GM18519 (cell line): ENCODE measurements around the gene NSD2.

Experiments
- ATAC-seq: cut with Tn5 transposase; IDR thresholded peaks from one replicate; pipeline ENCODE4 v1.9.1; 2021; ENCODE audit warnings: mild to moderate bottlenecking, moderate library complexity; ENCODE audit not compliant: unreplicated experiment, low FRiP score

NSD2 gene

GRCh38 chr4:1964971-1965370, 93.8 kb downstream of the NSD2 start:
- no peak for ATAC-seq

- no peak for ATAC-seq
Measured at GRCh38 chr4:1967512-1968149, 96.4 kb downstream of the NSD2 start.

GRCh38 chr4:1968686-1969295, 97.6 kb downstream of the NSD2 start:
- ATAC-seq: no peak

- no peak for ATAC-seq
Measured at GRCh38 chr4:1969928-1970723, 98.9 kb downstream of the NSD2 start.

GRCh38 chr4:1970926-1971325, 99.7 kb downstream of the NSD2 start:
- no peak for ATAC-seq

GRCh38 chr4:1971456-1972200, 100.4 kb downstream of the NSD2 start:
- ATAC-seq: no peak

GRCh38 chr4:1972414-1972813, 101.2 kb downstream of the NSD2 start:
- no peak for ATAC-seq

GRCh38 chr4:1973218-1973617, 102.0 kb downstream of the NSD2 start:
- no peak for ATAC-seq

GRCh38 chr4:1973661-1974060, 102.5 kb downstream of the NSD2 start:
- ATAC-seq: no peak

GRCh38 chr4:1974840-1975239, 103.6 kb downstream of the NSD2 start:
- no peak for ATAC-seq

GRCh38 chr4:1975391-1975801, 104.2 kb downstream of the NSD2 start:
- no peak for ATAC-seq

- ATAC-seq: no peak
Measured at GRCh38 chr4:1975880-1976279, 104.7 kb downstream of the NSD2 start.

GRCh38 chr4:1976416-1977352, 105.5 kb downstream of the NSD2 start:
- ATAC-seq: no peak

- ATAC-seq: no peak
Measured at GRCh38 chr4:1978226-1978625, 107.0 kb downstream of the NSD2 start.

GRCh38 chr4:1978741-1979476, 107.7 kb downstream of the NSD2 start:
- ATAC-seq: no peak

- ATAC-seq: no peak
Measured at GRCh38 chr4:1979477-1980196, 108.4 kb downstream of the NSD2 start.

GRCh38 chr4:1980561-1981041, 109.4 kb downstream of the NSD2 start:
- no peak for ATAC-seq

GRCh38 chr4:1981251-1982058, 110.3 kb downstream of the NSD2 start:
- ATAC-seq: no peak
